Suppressor macrophage treated with lipopolysaccharide for 4 hours (primary cell): Measurements from ENCODE around the gene MEGF8.

ENCODE experiments used
- DNase-seq: peaks from one replicate; pipeline ENCODE4 v3.0.0-alpha.2; 2020

The MEGF8 gene, protein sequence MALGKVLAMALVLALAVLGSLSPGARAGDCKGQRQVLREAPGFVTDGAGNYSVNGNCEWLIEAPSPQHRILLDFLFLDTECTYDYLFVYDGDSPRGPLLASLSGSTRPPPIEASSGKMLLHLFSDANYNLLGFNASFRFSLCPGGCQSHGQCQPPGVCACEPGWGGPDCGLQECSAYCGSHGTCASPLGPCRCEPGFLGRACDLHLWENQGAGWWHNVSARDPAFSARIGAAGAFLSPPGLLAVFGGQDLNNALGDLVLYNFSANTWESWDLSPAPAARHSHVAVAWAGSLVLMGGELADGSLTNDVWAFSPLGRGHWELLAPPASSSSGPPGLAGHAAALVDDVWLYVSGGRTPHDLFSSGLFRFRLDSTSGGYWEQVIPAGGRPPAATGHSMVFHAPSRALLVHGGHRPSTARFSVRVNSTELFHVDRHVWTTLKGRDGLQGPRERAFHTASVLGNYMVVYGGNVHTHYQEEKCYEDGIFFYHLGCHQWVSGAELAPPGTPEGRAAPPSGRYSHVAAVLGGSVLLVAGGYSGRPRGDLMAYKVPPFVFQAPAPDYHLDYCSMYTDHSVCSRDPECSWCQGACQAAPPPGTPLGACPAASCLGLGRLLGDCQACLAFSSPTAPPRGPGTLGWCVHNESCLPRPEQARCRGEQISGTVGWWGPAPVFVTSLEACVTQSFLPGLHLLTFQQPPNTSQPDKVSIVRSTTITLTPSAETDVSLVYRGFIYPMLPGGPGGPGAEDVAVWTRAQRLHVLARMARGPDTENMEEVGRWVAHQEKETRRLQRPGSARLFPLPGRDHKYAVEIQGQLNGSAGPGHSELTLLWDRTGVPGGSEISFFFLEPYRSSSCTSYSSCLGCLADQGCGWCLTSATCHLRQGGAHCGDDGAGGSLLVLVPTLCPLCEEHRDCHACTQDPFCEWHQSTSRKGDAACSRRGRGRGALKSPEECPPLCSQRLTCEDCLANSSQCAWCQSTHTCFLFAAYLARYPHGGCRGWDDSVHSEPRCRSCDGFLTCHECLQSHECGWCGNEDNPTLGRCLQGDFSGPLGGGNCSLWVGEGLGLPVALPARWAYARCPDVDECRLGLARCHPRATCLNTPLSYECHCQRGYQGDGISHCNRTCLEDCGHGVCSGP (N-terminal part only)

DNA sequence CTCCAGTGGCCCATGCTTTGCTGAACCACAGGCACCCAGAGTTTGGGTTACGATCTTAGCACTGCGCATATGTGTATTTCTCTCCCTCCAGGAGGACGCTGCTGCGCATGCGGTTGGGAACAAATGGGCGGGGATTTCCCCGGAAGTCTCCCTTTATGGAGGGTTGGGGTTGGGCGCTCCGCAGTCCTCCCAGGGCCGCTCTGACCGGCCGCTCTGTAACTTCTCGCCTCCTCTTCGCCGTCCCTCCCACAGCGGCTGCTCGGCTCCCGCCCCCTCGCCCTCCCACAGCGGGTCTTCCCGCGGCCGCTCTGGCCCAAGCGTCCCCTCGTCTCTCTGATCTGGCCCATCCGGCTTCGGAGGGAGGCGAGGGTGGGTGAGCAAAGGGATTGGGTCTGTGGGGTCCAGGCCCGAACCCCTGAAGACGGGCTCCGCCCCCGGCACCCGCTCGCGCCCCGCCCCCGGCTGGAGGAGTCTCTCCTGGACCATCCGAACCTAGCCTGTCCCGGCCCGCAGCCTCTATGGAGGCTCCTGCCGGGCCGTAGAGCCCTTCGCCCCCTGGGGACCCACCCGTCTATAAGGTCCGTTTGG lies at the start of gene MEGF8:
MEGF8 (plus strand) TSS at position 328 of the 588 bp plus-strand sequence. CDS start 609 bp downstream, outside the sequence.
- peak; percentile 99 for DNase-seq

DNA sequence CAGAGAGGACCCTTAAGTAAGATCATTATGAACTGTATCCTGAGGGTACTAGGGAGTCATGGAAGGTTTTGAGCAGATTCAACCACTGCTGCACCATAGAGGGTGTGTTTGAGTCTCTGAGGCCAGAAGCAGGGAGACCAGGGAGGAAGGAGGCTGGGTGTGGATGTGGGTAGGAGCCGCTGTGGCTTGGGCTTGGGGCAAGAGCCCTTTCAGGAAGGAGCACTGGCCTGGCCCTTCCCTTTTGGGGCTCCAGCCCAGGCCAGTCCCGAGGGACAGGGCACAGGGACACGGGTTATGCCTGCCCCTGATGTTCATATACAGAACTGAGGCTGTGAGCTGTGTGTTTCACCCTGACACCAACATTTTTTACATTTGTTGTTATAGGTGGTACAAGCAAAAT lies 49.2 kb upstream of the MEGF8 start:
- no peak for DNase-seq

DNA sequence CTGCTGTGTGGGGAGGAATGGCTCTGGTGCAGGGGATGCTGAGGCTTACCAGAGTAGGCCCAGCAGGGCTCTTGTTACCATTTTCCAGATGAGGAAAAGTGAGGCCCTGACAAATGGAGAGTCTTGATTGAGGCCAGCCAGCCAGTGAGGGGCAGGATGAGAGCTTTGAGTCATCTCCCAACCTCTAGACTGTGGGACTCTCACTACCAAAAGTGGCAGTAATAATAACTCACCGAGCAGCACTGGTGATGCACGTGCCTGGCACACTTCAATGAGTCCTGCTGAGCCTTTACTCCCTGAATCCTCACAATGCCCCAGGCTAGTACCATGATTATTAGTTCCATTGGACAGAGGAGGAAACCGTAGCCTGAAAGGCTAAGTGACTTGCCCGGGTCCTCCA lies 48.6 kb upstream of the MEGF8 start:
- DNase-seq = no peak

DNA sequence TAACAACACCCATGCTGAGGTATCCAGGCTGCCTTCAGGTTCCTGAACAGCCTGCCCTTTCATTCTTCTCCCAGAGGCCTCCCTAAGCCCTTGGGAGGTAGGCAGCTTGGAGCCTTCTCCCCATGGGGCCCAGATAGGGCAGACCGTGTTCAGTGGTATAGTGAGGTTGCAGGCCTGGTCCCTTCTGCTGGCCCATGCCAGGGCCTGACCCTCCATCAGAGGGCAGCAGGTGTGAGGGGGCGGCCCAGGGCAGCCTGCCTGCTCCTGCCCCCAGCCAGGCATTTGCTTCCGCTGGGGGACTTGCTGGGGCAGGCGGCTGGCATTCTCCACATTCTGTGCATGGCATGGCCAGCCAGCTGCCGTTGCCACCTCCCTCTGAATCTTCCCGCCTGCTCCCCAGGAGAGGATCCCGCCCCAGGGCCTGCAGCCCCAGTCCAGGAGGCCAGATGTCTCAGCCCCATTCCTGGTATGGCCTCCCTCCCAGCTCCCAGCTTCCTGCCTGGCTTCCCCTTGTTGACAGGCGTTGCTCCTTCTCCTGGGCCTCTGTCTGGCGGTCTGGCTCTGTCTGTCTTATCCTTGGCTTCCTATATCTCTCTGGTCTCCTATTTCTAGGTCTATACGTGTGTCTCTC lies 47.5 kb upstream of the MEGF8 start:
- DNase-seq = no peak

DNA sequence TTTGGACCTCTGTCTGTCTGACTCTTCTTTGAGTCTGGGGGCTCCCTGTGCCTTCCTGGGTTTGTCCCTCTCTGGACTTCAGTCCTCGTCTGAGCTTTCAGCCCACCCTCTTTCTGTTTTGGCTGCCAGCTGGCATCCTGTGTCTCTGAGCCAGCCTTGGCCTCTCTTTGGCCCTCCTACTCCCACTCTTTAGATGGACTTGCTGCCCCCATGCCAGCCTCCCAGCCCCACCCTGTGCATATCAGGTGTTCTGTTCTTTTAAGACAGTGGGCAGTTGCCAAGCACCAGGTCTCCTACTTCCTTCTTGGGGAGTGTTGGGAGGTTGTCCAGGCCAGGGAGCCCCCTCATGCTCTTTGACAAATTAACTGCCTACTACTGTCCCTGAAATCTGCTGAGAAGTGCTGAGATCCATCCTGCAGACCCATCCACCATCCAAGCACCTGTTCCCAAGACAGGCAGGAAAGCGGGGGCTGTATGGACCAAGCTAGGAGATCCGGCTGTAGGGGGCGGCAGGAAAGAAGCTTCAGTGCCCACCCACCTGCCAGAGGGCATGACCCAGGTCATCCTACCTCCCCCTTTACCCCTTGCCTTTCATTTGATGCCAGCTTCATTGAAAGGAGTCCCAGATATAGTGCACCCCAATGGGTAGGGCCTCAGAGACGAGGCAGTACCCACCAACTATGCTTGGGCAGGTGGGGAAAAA lies 46.8 kb upstream of the MEGF8 start:
- no peak for DNase-seq

DNA sequence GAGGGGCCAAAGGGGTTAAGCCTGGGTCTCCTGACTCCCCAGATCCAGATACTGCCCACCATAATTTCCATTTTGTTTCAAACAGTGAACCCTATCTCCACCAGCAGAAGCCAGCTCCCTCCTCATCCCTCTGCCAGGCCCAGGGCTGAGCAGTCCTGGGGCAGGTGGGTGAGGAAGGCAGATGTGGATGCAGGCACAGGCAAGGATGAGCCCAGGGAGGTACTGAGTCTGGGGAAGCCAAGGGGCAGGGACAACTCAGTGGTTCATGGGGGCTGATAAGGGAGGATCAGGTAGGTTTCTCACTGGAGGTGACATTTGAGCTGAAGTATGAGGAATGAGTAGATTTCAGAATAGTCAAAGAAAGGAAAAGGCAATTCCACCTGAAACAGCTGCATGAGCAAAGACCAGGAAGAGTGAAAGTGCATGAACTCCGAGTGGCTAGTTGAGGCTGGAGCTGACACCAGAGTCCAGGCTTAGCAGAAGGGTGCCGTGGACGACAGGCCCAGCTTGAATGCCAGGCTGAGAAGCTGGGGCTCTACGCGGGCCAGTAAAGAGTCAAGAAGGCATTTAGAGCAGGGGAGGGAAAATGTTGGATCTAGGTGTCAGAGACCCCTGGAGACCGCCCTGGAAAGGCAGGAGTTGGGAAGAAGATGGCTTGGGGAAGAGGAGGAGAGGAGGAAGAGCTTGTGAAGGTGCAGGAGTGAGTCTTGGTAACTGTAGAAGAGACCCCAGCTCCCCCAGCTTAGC lies 46.1 kb upstream of the MEGF8 start:
- no peak for DNase-seq

DNA sequence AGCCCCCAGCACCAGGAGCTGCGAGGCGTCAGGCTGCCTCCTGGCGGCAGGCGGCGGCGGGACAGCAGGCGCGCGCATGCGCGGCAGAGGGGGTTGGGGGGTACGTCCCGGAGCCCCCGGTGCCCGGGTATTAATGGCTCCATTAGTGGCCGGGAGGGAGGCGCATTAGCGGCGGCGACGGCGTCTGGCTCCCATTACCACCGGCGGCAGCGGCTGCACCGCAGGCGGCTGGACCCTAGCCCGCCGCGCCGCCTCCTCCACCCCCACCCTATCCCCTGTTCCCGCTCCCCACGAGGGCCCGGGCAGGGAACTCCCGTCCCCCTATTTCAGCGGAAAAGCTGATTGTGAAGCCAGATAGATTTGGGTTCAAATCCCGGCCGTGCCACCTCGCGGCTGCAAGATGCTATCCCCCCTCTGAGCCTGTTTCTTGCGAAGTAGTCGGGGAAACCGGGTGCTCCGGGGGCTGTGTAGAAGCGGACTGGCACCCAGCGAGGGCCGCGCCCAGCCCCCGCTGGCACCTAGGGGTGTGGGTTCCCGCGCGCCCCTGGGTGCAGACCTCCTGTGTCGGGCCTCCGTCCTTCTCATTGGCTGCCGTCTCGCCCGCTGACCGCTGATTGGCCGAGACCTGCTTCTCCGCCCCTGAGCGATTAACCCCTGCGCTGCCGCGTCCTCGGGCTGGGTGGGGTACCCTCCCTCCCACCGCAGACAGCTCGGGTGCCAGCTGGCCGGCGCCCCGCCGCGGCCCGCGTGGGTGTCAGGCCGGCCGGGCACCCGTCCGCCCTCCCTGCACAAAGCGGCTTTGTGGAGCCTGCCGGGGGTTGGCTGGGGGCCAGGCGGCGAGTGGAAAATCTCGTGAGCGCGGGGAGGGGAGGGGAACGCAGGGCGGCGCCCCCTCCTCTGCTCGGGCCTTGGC lies 45.3 kb upstream of the MEGF8 start:
- peak; percentile 79 for DNase-seq

DNA sequence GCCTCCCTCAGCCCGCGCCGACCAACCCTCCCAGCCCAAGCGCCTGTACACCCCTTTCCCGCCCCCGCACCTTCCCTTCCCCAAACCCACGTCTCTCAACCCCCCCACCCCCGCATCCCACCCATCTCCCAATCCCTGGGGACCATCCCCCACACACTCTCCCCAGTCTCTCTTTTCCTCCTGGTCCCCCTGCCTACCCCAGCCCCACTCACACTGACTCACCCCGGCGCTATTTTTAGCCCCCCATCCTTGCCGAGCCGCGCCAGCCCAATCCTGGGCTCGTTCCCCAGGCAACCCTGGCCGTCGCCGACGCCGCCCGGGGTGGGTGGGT lies 44.7 kb upstream of the MEGF8 start:
- DNase-seq = no peak

DNA sequence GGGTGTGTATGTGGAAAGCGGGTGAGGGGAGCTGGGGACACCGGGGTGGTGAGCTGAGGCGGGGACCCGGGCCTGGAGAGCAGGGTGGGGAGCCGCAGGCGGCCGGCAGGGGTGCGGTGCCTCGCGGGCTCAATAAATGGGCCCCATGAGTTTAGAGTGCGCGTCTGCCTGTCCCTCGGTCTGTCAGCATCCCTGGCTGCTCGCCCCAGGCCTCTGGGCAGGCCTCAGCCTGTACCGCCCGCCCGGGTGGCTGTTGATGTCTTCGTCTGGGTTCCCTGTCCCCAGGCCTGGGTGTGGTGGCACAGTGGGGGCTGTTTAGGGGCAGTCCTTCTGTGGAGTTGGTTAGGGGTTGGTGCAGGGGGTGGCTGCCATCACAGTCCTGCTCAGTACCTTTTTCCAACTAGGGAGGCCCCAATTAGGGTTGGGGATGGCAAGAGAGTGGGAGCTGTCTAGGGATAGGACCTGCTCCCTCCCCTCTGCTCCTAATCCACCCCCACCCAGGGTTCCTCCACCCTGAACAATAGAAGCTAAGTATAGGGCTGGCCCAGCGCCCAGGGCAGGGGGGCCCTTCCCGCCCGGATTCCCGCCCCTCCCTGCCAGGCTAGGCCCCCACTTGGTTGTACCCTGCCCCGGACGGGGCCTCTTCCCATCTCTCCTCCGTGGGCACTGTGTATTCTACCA lies 44.1 kb upstream of the MEGF8 start:
- no peak for DNase-seq

DNA sequence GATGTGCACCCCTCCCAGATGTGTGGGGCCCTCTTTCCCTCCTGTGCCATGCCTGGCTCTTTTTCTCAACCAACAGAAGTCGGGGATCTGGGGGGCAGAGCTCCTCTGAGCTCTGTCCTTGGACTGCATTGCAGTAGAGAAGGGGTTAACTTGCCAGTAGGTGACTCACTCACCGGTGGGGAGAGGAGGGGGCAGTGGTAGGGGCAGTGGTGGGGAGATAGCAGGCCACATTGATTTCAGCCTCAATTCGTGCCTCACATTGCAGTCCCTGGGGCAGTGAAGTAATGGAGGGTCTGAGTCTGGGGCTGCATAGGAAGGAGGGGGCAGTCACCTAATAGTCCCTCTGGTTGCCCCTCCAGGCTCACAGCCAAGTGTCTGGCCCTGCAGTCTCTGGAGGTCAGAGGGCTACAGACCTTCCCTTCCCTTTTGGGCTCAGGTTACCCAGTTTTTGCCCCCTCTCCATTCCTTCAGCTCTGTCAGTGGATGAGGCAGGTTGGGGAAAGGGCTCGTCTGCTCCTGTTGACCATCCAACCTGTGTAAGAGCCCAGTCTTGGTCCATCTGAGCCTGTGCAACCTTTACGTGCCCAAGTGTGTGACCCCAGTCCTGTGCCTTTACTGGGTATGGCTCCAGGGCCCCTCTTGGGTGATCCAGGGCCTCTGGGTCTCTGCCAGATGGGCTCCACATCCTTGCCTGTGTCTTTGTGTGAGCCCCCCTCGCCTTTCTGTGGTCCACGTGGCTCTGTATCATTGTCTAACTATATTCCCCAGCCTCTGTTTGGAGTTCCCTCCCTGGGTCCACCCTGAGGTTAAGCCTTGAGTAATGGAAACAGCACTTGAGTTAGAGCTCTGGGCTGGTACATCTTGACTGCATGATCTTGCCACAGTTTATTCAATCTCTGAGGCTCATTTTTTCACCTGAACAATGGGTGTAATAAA lies 43.3 kb upstream of the MEGF8 start:
- DNase-seq = no peak

DNA sequence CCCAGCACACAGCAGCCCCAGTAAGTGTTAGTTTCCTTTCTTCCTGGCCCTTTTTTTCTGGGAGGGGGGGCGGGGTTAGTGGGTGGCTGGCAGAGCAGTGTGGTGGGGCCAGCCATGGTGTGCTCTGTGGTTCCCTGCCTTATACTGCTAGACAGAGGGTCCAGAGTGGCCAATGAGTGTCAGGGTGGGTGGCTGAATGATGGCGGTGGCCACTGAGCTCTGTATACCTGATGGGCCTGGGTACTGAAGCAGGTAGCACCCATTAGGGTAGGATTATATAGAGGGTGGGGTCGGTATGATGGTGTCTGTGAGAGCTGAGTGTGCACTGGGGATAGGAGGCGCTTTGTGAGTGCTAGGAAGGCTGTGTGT lies 42.6 kb upstream of the MEGF8 start:
- no peak for DNase-seq

DNA sequence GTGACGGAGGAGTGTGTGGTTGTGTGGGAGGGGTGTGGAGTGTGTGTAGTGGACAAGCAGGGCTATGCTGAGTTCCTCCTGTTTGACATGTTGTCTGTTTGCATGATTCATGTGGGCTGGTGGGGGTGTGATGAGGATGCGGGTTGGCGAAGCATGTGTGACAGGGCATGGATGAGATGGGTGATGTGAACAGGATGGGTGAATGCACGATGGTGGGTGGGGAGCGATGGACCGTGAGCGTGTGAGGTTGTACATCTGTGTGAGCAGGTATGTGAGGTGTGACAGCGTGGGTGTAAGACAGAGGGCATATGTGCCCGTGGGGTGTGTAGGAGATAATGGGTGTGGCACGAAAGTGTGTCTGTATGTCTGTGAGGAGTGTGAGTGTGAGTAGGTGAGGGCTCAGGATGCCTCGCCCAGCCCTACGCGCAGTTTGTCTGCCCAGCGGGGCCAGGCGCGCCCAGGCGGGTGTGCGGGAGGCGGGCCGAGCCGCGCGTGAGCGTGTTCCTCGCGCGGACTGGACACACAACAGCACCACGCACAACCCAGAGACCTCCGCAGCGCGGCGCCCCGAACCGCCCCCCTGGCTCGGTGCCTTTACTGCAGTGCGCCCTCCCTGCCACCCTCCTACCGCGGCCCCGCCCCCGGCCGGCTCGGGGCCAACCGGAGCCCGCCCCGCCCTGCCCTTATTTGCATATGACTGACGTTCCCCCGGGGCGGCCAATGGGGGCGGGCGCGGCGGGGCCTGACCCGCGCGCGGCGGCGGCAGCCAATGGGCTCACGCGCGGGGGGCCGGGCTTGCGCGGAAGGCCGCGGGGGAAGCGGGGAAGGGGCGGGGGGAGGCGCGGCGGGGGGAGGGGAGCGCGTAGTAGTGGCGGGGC lies 42.0 kb upstream of the MEGF8 start:
- peak; percentile 97 for DNase-seq

DNA sequence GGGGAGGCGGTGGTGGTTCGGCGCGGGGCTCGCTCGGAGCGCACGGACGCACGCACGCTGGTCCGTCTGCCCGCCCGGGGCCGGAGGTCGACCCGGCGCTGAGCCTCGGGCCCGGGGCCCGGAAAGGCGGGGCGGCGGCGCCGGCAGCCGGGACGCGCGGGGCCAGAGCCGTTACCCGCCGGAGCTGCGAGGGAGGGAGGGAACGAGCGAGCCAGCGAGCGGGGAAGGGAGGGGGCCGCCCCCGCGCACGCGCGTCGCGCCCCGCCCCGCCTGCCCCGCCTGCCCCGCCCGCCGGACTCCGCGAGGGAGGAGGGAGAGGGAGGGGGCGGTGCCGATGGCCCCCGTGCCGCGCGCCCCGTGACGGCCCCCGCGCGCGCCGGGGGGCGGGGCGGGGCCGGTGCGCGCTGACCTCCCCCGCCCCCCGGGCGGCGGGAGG lies 41.4 kb upstream of the MEGF8 start:
- peak; percentile 89 for DNase-seq

DNA sequence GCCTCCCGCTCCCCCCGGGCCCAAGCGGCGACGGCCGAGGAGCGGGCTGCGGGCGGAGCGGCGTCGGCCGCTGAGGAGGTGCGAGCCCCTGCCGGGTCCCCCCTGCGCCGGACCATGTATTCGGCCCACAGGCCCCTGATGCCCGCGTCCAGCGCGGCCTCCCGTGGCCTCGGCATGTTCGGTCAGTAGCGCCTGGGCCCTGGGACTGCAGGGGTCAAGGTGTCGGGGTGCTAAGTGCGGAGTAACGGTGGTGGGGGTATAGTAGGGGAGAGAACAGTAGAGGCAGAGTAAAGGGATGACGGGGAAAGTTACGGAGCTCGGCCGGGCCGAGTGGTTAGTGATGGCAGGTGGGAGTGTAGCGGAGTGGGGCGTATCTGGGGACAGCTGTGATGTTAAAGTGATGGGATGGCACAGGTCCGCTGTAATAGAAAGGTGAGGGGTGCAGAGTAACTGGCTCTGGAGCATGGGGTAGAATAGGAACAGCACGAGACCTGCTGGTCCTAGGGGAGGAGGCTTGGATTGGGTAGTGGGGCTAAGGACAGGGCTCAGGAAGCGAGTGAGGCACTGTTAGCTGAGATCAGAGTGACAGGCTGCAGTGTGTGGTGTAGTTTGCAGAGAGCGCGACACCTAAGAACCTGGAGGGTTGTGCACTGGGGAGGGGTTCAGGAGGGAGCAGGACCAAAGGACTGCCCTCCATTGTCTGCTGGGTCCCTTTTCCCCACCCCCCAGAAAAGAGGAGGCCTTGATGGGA lies 40.7 kb upstream of the MEGF8 start:
- DNase-seq = no peak

DNA sequence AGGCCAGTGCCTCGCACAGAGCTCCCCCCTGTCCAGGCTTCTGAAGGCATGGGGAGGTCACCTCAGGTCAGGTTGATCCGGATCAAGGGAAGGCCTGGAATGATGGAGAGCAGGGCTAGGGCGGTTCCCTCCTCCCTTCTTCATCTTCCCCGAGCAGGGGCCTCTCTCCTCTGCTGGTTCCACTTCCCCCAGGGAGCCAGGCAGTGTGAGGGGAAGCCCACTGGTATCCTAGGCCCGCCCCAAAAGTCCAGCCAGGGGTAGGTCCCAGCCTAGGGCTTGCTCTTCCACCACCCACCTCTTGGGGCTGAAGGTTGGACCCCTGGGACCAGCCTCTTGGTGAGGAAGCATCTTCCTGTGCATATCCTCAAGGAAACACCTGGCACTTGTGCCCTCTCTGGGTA lies 39.9 kb upstream of the MEGF8 start:
- peak; percentile 60 for DNase-seq

DNA sequence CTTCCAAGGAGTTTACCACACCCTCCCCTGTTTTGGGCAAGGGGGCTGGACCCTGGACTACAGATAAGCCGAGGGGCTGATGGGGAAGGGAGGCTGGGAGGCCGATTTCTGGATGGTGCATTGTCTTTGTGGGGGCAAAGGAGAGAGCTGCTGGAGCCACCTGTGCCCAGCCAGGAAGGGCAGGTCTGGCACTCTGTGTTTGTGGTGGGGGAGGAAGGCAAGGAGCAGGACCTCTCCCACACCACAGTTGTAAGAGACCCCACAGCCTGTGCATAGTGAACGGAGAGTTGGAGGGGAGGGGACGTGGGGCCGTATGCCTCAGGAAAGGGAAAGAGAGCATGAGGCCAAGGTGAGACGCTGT lies 39.5 kb upstream of the MEGF8 start:
- DNase-seq = no peak
